Measurements from ENCODE around the gene OGDH. TPM values are rescaled to one million over a fixed set of nuclear protein-coding genes. Genes with fewer than 3 reads are reported as not detected.

OGDH gene
- total RNA-seq, 6 experiments from 2014 or later = 46.6 to 63.2 (median 55.8) TPM

DNA sequence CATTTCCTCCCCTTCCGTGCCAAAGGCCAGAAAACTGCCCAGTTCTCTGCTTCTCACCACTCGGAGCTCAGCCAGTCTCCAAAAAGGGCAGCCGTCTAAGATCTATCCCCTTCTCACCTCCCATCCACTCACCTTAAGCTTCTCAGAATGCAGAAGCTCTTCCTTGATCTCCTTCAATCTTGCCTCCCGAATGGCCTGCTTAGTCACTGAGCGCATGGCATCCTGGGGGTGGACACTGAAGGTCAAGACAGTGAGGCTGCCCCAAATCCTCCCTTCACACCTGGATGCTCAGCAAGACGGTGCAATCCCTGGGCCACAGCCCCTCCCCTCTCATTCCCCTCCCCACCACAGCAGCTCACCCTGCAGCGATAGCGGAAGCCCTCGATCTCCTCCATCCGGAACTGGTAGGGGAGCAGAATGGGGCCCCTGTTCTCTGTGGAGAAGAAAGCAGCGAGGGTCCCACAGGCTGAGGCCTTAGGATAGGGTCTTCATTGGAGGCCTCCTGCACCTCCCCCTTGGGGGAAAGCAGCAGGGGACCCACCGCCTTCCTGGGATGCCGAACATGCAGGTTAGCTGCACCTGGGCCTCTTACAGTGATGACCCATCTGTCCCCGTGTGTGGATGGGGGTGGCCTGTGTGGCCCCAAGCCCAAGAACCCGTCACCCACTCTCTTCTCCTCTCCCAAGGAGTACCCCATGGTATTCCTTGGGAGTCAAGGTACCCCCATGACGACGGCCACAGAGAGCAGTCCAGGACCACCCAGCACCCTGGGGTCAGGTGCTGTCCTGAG is 37.5 kb upstream of the OGDH start:
- DNase-seq (no peak), ATAC-seq (no peak)
- TF ChIP-seq, protein P1, sequence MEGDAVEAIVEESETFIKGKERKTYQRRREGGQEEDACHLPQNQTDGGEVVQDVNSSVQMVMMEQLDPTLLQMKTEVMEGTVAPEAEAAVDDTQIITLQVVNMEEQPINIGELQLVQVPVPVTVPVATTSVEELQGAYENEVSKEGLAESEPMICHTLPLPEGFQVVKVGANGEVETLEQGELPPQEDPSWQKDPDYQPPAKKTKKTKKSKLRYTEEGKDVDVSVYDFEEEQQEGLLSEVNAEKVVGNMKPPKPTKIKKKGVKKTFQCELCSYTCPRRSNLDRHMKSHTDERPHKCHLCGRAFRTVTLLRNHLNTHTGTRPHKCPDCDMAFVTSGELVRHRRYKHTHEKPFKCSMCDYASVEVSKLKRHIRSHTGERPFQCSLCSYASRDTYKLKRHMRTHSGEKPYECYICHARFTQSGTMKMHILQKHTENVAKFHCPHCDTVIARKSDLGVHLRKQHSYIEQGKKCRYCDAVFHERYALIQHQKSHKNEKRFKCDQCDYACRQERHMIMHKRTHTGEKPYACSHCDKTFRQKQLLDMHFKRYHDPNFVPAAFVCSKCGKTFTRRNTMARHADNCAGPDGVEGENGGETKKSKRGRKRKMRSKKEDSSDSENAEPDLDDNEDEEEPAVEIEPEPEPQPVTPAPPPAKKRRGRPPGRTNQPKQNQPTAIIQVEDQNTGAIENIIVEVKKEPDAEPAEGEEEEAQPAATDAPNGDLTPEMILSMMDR (IDR thresholded peaks at IDR 0.05) = no peak
- no peak for TF ChIP-seq POLR2A (IDR thresholded peaks at IDR 0.05)
- no peaks in the 10 kb centered on the region for H3K9me3 ChIP-seq
- 74% methylated on average over 8 of the region's 17 CpGs for WGBS (ENCODE audit: insufficient coverage, low coverage, low lambda C conversion rate, missing lambda C conversion rate)
- peaks cover 2 to 15% (median 6%) of the 10 kb centered on the region in 4 donors for H3K4me1 ChIP-seq
- peaks cover 20 to 84% (median 44%) of the 10 kb centered on the region in 4 donors for H3K36me3 ChIP-seq
- H3K27ac ChIP-seq = no peak overlapping the region
- no peak overlapping the region for H3K4me3 ChIP-seq
- H3K27me3 ChIP-seq = no peaks in the 10 kb centered on the region
- intact Hi-C loops (cut with DNase I) = loop anchor here (10.0 kb wide), 2 partner anchors 74 to 84 kb away; partner anchors contain the start of gene NUDCD3 (in 1 of the 2)

DNA sequence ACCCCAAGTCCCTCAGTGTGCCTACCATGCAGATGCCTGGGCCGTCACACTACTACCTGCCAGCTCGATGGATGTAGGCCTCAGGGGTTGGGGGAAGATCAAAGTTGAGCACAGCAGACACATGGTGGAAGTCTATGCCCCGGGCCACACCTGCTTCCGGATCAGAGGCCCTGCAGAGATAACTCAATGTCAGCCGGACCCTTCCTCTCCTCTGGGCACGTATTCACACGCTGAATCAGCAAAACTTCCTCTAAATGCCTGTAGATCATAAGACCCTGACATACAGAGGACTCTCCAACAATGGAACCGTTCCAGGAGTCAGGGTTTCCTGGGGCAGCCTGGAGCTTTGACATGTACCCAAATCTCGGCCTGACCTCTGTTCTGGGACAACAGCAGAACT is 36.5 kb upstream of the OGDH start:
- no CpG with 5 or more reads among the region's 9 CpGs for WGBS (ENCODE audit: insufficient coverage, low coverage, low lambda C conversion rate, missing lambda C conversion rate)
- intact Hi-C loops (cut with DNase I) = loop anchor here (10.0 kb wide), 2 partner anchors 75 to 85 kb away; partner anchors contain the start of gene NUDCD3 (in 1 of the 2)
- Histone ChIP-seq H3K4me3 (no peak overlapping the region), H3K36me3 (peaks cover 20 to 76% (median 44%) of the 10 kb centered on the region in 4 donors), H3K27ac (no peak overlapping the region), H3K9me3 (no peaks in the 10 kb centered on the region), H3K4me1 (peaks cover 2 to 15% (median 5%) of the 10 kb centered on the region in 4 donors), H3K27me3 (no peaks in the 10 kb centered on the region)
- DNase-seq = no peak
- ATAC-seq = no peak
- no peak for TF ChIP-seq POLR2A (IDR thresholded peaks at IDR 0.05)
- TF ChIP-seq, protein P1 (IDR thresholded peaks at IDR 0.05) = no peak

DNA sequence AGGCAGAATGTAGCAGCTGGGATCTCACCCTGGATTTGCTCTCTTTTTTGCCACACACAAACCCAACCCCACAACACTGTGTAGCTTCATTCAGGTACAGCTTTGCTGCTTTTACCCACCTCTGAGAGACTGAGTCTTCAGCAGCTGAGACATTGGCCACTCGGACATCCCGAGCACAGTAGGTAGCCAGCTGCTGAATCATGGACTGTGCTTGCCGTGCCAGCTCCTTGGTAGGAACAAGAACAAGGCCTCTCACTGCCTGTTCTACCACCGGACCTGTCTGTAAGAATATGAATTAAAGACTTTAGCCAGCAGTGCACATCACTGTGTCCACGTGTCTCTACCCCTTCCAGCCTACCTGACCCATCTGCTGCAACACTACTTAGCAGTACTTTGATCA is 33.7 kb upstream of the OGDH start:
- Histone ChIP-seq H3K27me3 (no peaks in the 10 kb centered on the region), H3K27ac (no peak overlapping the region), H3K4me1 (peaks cover 2 to 8% (median 5%) of the 10 kb centered on the region in 4 donors), H3K4me3 (peak overlapping the region; percentile 81 to 98 (median 93)), H3K36me3 (peaks cover 16 to 54% (median 37%) of the 10 kb centered on the region in 4 donors), H3K9me3 (no peaks in the 10 kb centered on the region)
- TF ChIP-seq, protein P1 (IDR thresholded peaks at IDR 0.05) = no peak
- 54% methylated on average over 2 of the region's 5 CpGs for WGBS (ENCODE audit: insufficient coverage, low coverage, low lambda C conversion rate, missing lambda C conversion rate)
- intact Hi-C loops (cut with DNase I) = no loop called here
- DNase-seq (no peak), ATAC-seq (no peak)

DNA sequence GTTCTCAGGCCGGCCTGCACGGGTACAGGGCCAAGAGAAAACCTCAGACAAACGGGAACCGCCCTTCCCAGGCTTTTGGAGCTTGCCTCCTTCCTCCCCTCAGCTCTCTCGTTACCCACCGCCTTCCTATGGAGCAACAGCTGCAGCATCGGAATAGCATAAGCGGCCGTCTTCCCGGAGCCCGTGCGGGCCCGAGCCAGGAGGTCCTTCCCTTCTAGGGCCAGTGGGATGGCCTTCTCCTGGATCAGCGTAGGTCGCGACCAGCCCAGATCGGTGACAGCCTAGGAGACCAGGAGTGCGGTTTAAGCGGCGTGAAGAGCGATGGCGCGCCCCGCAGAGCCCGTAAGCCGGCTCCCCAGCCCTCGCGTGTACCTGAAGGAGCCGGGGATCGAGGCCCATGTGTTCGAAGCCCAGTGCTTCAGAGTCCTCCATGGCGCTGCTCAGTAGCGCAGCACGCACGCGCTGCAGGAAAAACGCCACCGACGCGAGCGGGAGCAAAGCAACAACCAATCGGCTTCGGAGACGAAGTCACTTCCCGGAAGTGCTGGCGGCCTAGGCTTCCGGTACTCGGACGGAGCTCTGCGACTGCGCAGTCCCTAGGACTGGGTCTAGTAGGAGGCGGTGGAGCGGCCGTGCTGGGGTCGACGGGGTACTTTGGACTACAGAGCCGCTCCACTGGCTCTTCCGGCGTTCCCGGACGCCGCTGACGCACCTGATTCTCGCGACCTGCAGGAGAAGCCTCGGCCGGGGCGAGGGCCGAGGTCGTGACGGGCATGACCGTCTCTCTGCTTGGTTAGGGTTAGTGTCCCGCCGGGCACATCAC is 32.8 kb upstream of the OGDH start, which contains the start of gene DDX56:
Gene DDX56 (minus strand): TSS at position 445 of the 823 bp plus-strand sequence. CDS start 13 bp downstream, at position 432.
- DNase-seq = peak; percentile 97
- intact Hi-C loops (cut with DNase I) = no loop called here
- H3K9me3 ChIP-seq = no peaks in the 10 kb centered on the region
- H3K27me3 ChIP-seq = no peaks in the 10 kb centered on the region
- peak within 1 kb of the TSS; percentile 81 to 98 (median 93) for H3K4me3 ChIP-seq
- peak; percentile 90 for TF ChIP-seq POLR2A (IDR thresholded peaks at IDR 0.05)
- TF ChIP-seq, protein P1 (IDR thresholded peaks at IDR 0.05) = no peak
- peaks cover 9 to 52% (median 30%) of the 10 kb centered on the region in 4 donors for H3K36me3 ChIP-seq
- WGBS (ENCODE audit: insufficient coverage, low coverage, low lambda C conversion rate, missing lambda C conversion rate) = 0% methylated on average over 13 of the region's 74 CpGs
- ATAC-seq = peak; percentile 95 to 97 (median 97)
- peaks cover 2 to 8% (median 5%) of the 10 kb centered on the region in 4 donors for H3K4me1 ChIP-seq
- peak within 1 kb of the TSS; percentile 71 to 84 (median 75) for H3K27ac ChIP-seq
